ENCODE data around the gene SRSF4. TPM values are rescaled to one million over a fixed set of nuclear protein-coding genes. Genes with fewer than 3 reads are reported as not detected.
A peak's percentile ranks its signal among the peaks of the same experiment; 100 is the strongest.

SRSF4 gene
- total and polyA plus RNA-seq, 2 of the 8 experiments (the other 6 are each of a cell fraction or from before 2014, with no cell fraction given) = 34.9 to 86.5 TPM

DNA sequence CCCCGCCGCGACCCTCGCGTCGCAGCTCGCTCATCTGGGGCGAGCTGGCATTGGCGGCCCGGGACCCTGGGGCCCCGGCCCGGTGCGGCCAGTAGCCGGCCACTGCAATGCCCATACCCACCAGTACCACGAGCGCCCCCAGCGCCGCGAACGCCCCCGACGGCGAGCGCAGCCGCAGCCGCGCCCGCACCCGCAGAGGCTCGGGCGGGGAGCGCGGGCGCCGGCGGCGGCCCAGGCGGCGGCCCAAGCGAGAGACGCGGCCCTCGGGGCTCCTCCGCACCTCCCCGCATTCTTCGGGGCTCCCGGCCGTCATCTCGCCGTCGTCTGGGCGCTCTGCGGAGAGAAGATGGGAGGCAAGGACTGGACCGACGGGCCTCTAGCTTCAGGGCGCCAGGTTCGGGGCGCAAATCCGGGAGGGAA is 60.2 kb downstream of the SRSF4 start:
- peaks cover 30% of the 10 kb centered on the region; the same call in 1 of the 2 replicates for H3K23me2 ChIP-seq (ENCODE audit: low read depth, low read length)
- DNase-seq (ENCODE audit: low read depth in 1 of 2, low spot score in 2 of 2) = no peak
- ChIA-PET POLR2A (ENCODE audit: partially characterized antibody) (interaction anchor here (0.9 to 6.9 kb wide), 10 partner anchors 10 to 238 kb away, joined by 3 to 77 read pairs (median 6); partner anchors contain the start of gene SRSF4), CTCF (ENCODE audit: partially characterized antibody) (interaction anchor here (0.6 to 3.6 kb wide), 21 partner anchors 8 to 501 kb away, joined by 3 to 20 read pairs (median 5); no protein-coding TSS in a partner anchor)
- no peak overlapping the region for H2BK5ac ChIP-seq (ENCODE audit: low read depth, low read length)
- no peak overlapping the region for H2BK20ac ChIP-seq (ENCODE audit: low read length)
- no peaks in the 10 kb centered on the region for H3K79me1 ChIP-seq (ENCODE audit: low read depth, low read length)
- no peaks in the 10 kb centered on the region; a peak in 1 of 4 replicates for H3K79me2 ChIP-seq (ENCODE audit: control insufficient read depth in 1 of 2, insufficient read depth in 2 of 2, low read length in 2 of 2)
- no peak overlapping the region for H3K14ac ChIP-seq (ENCODE audit: insufficient read length)
- no peak overlapping the region for H2AK5ac ChIP-seq (ENCODE audit: low read depth, low read length)
- no peak overlapping the region for H2AFZ ChIP-seq (ENCODE audit: low read length)
- no peak overlapping the region for H4K5ac ChIP-seq (ENCODE audit: insufficient read length, low read depth, low read length)
- 2% methylated on average over 35 of the region's 59 CpGs; no CpG with 5 or more reads in 1 of the 2 experiments for WGBS, 2 experiments (ENCODE audit: extremely low coverage in 1 of 2, insufficient coverage in 1 of 2, insufficient read length in 1 of 2, insufficient replicate concordance in 2 of 2, low coverage in 1 of 2, low lambda C conversion rate in 2 of 2, missing lambda C conversion rate in 1 of 2)
- no peak overlapping the region for H2BK15ac ChIP-seq (ENCODE audit: low read length)
- peak overlapping the region in 1 of 4 experiments; percentile 57; a peak in 3 of 7 replicates for H3K9ac ChIP-seq (replicated peaks in 1 of 4; ENCODE audit: extremely low read depth in 1 of 4, low read depth in 3 of 4, low read length in 3 of 4)
- no peak overlapping the region for H3K4ac ChIP-seq (replicated peaks; ENCODE audit: insufficient read length, low read depth, low read length)
- H4K8ac ChIP-seq (ENCODE audit: extremely low read depth, insufficient read depth, low read length) = peak overlapping the region; percentile 66; the same call in 1 of the 2 replicates
- H3K23ac ChIP-seq (ENCODE audit: insufficient read length) = no peak overlapping the region
- peak overlapping the region; percentile 51 to 91 (median 60) for H3K4me3 ChIP-seq (ENCODE audit: extremely low read depth in 1 of 4, insufficient read depth in 2 of 4, low read depth in 3 of 4, low read length in 4 of 4)
- H3K4me2 ChIP-seq (ENCODE audit: insufficient read depth in 1 of 2, low read depth in 2 of 2, low read length in 2 of 2) = peak overlapping the region; percentile 91 to 95
- FAIRE-seq = no peak
- no peaks in the 10 kb centered on the region for H3K9me3 ChIP-seq (ENCODE audit: insufficient read depth in 2 of 2, low read depth in 1 of 2, low read length in 1 of 2)
- peaks cover 0 to 2% (median 0%) of the 10 kb centered on the region in 4 experiments; a peak in 3 of 8 replicates for H3K36me3 ChIP-seq (ENCODE audit: control insufficient read depth in 2 of 4, insufficient read depth in 4 of 4, low read length in 3 of 4)
- H3K27ac ChIP-seq (ENCODE audit: low read depth, low read length) = no peak overlapping the region
- TF ChIP-seq YY1 (IDR thresholded peaks at IDR 0.05; ENCODE audit: low read depth, low read length) (0 out of 2 replicates have a peak, but pooled peaks have one; percentile 1), NANOG (IDR thresholded peaks at IDR 0.05; ENCODE audit: insufficient read depth, low read depth, low read length, poor library complexity, severe bottlenecking) (no peak)
- H2BK120ac ChIP-seq (replicated peaks; ENCODE audit: low read depth, low read length) = no peak overlapping the region
- H3K4me1 ChIP-seq (replicated peaks in 1 of 4; ENCODE audit: control insufficient read depth in 3 of 4, insufficient read depth in 4 of 4, low read length in 3 of 4) = peaks cover 0 to 19% (median 9%) of the 10 kb centered on the region in 4 experiments; a peak in 6 of 7 replicates
- H2BK12ac ChIP-seq (ENCODE audit: low read depth, low read length) = no peak overlapping the region
- H3K27me3 ChIP-seq (replicated peaks in 1 of 4; ENCODE audit: control insufficient read depth in 3 of 4, extremely low read depth in 1 of 4, insufficient read depth in 3 of 4, low read length in 3 of 4) = peaks cover 0 to 42% (median 25%) of the 10 kb centered on the region in 4 experiments; a peak in 6 of 7 replicates
- no peak overlapping the region; the same call in 1 of the 2 replicates for H3K18ac ChIP-seq (ENCODE audit: extremely low read depth, low read length)
- peaks cover 0 to 4% of the 10 kb centered on the region in 2 experiments for H4K20me1 ChIP-seq (replicated peaks in 1 of 2; ENCODE audit: control insufficient read depth in 1 of 2, insufficient read depth in 2 of 2, low read length in 2 of 2)
- H3K56ac ChIP-seq (replicated peaks; ENCODE audit: insufficient read length, low read depth, low read length) = no peak overlapping the region
- H4K91ac ChIP-seq (replicated peaks; ENCODE audit: insufficient read length, low read length) = no peak overlapping the region

Measured in H1 (cell line).